A549 (cell line): ENCODE measurements around the gene SNU13.

Source experiments
- EP300 ChIP-seq, 2 experiments: fragments of >200 bp; sonication (Bioruptor Twin); formaldehyde crosslinking; IDR thresholded peaks; 2 replicates in 1 of 2; 3 replicates in 1 of 2; pipeline ENCODE4 v1.6.1; 2016 to 2017
- FOSL2 ChIP-seq, 2 experiments: fragments of 450-650 bp in 1 of 2; fragments of >200 bp in 1 of 2; sonication (Bioruptor Twin) in 1 of 2; formaldehyde crosslinking; IDR thresholded peaks; 2 replicates each; pipeline versions ENCODE4 v1.5.0 to v1.6.1; 2016 to 2020; ENCODE audit warnings: mild to moderate bottlenecking in 1 of 2, moderate library complexity in 1 of 2
- POLR2A ChIP-seq: IDR thresholded peaks from 2 replicates; pipeline ENCODE4 v1.6.1; 2012; ENCODE audit warnings: mild to moderate bottlenecking, low read length
- TF ChIP-seq, protein P1 (sequence below): fragments of >200 bp; sonication (Bioruptor Twin); formaldehyde crosslinking; IDR thresholded peaks from 3 replicates; pipeline ENCODE4 v1.5.1; 2016
- TF ChIP-seq, protein P2 (sequence below): IDR thresholded peaks from 2 replicates; pipeline ENCODE4 v1.6.1; 2012
- TF ChIP-seq, protein P3 (sequence below): fragments of 250-450 bp; sonication (Bioruptor Pico); IDR thresholded peaks from 2 replicates; pipeline ENCODE4 v1.5.0; 2021; ENCODE audit warnings: mild to moderate bottlenecking, moderate library complexity, borderline replicate concordance
- TF ChIP-seq, protein P4 (sequence below): fragments of 200-600 bp; sonication (generic); IDR thresholded peaks from 2 replicates; pipeline ENCODE4 v1.6.1; 2016; ENCODE audit warnings: antibody characterized with exemption, mild to moderate bottlenecking, moderate library complexity
- TF ChIP-seq, protein P5 (sequence below): fragments of 150-350 bp; IDR thresholded peaks from 2 replicates; pipeline ENCODE4 v1.6.1; 2014; ENCODE audit warnings: low read depth, mild to moderate bottlenecking, low read length
- TF ChIP-seq, protein P6 (sequence below): fragments of 450-650 bp; IDR thresholded peaks from 2 replicates; pipeline ENCODE4 v1.6.1; 2014; ENCODE audit warnings: antibody characterized with exemption

DNA sequence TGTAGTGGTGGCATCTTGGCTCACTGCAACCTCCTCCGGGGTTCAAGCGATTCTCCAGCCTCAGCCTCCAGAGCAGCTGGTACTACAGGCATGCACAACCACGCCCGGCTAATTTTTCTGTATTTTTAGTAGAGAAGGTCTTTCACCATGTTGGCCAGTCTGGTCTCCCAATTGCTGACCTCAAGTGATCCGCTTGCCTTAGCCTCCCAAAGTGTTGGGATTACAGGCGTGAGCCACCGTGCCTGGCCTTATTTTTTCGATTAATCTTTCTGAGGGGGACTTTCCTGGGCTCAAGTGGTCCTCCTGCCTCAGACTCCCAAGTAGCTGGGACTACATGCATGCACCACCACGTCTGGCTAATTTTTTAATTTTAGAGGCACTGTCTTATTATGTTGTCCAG, 5.6 kb downstream of the SNU13 start:
- TF ChIP-seq, protein P1, sequence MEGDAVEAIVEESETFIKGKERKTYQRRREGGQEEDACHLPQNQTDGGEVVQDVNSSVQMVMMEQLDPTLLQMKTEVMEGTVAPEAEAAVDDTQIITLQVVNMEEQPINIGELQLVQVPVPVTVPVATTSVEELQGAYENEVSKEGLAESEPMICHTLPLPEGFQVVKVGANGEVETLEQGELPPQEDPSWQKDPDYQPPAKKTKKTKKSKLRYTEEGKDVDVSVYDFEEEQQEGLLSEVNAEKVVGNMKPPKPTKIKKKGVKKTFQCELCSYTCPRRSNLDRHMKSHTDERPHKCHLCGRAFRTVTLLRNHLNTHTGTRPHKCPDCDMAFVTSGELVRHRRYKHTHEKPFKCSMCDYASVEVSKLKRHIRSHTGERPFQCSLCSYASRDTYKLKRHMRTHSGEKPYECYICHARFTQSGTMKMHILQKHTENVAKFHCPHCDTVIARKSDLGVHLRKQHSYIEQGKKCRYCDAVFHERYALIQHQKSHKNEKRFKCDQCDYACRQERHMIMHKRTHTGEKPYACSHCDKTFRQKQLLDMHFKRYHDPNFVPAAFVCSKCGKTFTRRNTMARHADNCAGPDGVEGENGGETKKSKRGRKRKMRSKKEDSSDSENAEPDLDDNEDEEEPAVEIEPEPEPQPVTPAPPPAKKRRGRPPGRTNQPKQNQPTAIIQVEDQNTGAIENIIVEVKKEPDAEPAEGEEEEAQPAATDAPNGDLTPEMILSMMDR, result no peak
- TF ChIP-seq EP300 (IDR thresholded peaks at IDR 0.05) (no peak), POLR2A (no peak), FOSL2 (IDR thresholded peaks at IDR 0.05) (no peak), FOSL2 (CRISPR knock-in tag; IDR thresholded peaks at IDR 0.05) (no peak)
- TF ChIP-seq, protein P2, sequence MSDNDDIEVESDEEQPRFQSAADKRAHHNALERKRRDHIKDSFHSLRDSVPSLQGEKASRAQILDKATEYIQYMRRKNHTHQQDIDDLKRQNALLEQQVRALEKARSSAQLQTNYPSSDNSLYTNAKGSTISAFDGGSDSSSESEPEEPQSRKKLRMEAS, result no peak
- TF ChIP-seq, protein P3, sequence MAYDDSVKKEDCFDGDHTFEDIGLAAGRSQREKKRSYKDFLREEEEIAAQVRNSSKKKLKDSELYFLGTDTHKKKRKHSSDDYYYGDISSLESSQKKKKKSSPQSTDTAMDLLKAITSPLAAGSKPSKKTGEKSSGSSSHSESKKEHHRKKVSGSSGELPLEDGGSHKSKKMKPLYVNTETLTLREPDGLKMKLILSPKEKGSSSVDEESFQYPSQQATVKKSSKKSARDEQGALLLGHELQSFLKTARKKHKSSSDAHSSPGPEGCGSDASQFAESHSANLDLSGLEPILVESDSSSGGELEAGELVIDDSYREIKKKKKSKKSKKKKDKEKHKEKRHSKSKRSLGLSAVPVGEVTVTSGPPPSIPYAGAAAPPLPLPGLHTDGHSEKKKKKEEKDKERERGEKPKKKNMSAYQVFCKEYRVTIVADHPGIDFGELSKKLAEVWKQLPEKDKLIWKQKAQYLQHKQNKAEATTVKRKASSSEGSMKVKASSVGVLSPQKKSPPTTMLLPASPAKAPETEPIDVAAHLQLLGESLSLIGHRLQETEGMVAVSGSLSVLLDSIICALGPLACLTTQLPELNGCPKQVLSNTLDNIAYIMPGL (CRISPR knock-in tag), result no peak
- TF ChIP-seq, protein P4, sequence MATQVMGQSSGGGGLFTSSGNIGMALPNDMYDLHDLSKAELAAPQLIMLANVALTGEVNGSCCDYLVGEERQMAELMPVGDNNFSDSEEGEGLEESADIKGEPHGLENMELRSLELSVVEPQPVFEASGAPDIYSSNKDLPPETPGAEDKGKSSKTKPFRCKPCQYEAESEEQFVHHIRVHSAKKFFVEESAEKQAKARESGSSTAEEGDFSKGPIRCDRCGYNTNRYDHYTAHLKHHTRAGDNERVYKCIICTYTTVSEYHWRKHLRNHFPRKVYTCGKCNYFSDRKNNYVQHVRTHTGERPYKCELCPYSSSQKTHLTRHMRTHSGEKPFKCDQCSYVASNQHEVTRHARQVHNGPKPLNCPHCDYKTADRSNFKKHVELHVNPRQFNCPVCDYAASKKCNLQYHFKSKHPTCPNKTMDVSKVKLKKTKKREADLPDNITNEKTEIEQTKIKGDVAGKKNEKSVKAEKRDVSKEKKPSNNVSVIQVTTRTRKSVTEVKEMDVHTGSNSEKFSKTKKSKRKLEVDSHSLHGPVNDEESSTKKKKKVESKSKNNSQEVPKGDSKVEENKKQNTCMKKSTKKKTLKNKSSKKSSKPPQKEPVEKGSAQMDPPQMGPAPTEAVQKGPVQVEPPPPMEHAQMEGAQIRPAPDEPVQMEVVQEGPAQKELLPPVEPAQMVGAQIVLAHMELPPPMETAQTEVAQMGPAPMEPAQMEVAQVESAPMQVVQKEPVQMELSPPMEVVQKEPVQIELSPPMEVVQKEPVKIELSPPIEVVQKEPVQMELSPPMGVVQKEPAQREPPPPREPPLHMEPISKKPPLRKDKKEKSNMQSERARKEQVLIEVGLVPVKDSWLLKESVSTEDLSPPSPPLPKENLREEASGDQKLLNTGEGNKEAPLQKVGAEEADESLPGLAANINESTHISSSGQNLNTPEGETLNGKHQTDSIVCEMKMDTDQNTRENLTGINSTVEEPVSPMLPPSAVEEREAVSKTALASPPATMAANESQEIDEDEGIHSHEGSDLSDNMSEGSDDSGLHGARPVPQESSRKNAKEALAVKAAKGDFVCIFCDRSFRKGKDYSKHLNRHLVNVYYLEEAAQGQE, result no peak
- TF ChIP-seq, protein P5, sequence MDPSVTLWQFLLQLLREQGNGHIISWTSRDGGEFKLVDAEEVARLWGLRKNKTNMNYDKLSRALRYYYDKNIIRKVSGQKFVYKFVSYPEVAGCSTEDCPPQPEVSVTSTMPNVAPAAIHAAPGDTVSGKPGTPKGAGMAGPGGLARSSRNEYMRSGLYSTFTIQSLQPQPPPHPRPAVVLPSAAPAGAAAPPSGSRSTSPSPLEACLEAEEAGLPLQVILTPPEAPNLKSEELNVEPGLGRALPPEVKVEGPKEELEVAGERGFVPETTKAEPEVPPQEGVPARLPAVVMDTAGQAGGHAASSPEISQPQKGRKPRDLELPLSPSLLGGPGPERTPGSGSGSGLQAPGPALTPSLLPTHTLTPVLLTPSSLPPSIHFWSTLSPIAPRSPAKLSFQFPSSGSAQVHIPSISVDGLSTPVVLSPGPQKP, result no peak
- TF ChIP-seq, protein P6, sequence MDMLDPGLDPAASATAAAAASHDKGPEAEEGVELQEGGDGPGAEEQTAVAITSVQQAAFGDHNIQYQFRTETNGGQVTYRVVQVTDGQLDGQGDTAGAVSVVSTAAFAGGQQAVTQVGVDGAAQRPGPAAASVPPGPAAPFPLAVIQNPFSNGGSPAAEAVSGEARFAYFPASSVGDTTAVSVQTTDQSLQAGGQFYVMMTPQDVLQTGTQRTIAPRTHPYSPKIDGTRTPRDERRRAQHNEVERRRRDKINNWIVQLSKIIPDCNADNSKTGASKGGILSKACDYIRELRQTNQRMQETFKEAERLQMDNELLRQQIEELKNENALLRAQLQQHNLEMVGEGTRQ, result no peak
